ENCODE data around the gene ZNF77.
"Not testable (repeated sequence)": the region's sequence is repeated elsewhere in the genome, so short reads cannot be mapped to it uniquely, and the experiment has no call there.

ZNF77 gene

DNA sequence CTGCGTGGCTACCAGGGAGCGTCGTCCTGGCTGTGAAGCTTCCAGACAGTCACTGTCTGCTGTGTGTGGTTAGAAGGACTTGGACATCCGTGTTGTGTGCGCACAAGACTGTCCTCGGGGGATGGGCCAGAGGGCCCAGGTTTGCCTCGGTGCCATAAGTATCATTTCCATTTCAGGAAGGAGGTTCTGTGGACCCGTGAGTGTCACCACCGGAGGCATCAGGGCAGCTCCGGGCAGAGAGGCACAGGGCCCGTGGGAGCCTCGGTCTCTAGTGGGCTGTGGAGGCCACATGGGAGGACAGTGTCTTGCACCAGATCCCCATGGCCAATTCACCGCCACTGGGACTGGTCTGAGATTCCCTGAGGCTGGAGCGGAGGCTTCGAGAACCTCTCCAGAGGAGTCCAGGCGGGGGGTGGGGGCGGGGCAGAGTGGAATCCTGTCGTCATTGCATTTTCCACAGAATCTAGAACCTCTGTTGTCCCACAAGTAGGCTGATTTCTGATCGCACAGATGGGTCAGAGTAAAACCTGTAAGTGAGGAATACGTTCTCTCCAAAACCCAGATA, 38.1 kb downstream of the ZNF77 start:
- no peak for DNase-seq

DNA sequence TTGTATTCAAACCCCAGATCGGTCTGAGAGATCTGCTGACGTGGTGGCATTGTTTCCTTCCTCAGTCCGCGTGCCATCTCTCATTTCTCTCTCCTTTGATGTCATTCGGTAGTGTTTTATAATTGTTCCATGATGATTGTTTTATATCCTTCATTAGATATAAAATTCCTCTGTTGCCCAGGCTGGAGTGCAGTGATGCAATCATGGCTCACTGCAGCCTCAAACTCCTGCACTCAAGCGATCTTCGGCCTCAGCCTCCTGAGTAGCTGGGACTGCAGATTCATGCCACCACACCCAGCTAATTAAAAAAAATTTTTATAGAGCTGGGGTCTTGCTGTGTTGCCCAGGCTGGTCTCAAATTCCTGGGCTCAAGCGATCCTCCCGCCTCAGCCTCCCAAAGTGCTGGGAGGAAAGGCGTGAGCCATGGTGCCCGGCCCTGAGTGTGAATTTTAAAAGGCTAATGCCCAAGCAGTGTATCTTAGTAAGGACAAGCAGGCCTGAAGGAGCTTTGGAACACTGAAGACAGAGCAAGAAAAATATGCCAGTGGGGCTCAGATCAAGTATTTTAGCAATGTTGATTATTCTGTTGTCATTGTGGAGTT, 38.8 kb downstream of the ZNF77 start:
- no peak for DNase-seq

DNA sequence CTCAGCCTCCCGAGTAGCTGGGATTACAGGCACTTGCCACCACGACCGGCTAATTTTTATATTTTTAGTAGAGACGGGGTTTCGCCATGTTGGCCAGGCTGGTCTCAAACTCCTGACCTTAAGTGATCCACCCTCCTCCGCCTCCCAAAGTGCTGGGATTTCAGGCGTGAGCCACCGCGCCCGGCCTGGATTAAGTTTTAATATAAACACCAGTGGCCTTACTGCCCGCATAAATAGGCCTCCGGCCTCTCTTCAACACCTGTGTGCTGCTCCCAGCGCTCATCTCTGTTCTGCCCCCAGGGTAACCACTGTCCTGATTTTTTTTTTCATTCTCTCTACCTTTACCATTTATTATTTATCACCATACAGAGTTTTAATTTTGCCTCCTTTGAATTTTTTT, 41.4 kb downstream of the ZNF77 start:
- not testable (repeated sequence) for DNase-seq

DNA sequence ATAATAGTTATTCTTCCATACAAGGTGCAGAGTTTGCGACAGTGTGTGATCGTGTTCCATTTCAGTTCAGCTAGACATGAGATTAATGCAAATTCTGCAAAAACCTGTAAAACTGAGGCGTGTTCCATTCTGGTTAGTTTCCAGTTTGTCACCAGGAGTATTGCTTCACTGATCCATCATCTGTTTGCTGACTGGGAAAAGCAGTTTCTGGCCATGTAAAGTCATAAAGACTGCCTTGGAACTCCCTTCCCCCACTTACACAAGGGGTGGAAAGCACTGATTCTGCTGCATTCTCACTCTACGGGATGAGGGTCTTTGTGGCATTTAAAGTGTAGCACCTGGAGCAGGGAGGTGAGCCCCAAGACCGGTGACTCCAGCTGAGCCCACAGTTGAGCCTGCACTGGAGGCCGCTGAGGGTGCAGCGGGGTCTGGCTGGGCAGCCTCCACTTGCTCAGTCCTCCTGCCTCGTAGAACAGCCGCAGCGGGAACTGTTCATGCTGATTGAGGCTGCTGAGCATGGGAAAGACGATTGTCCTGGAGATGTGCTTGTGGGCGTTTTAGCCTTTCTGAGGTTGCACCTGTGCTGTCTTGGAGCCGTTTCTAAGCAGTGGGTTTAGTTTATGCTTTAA, 42.1 kb downstream of the ZNF77 start:
- no peak for DNase-seq

DNA sequence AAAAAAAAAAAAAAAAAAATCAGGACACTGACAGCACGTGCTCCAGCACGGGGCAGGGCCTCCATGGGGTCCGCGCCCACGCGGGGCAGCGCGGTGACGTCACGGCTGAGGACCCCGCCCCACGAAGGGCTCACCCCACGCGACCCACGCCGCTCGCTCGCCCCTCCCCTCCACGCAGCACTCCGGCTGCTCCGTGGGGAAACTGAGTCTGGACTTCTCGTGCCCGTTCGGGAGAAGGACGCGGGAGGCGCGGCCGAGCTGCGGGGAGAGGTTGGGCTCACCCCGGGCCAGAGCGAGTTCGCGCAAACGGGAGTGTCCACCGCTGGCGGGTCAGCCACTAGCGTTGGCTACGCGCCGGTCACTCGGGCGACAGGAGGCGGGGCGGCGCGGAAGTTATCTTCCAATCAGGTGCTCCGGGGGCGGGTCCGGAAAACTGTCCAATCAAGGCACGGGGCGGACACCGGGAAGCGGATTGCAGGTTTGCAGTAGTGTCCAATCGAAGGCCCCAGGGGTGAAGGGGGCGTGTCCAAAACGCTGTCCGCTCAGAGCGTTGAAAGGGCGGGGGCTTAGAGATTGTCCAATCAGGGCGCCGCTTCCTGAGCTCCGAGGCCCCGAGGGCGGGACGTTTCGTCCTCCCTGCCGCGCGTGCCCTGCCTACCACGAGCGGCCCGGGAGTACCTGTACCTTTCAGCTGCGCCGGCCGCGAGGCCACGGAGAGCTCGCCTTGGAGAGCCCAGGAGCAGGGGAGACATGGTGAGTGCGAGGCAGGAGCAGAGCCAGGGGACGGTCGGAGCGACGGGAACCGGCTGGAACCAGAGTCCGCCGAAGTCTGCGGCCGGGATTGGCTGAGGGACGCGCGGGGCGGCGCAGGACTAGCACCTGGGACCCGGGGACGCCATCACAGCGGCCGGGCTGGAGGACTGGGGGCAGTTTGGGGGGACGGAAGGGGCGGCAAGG, 44.2 kb downstream of the ZNF77 start, which contains the start of gene ZNF57:
TSS of gene ZNF57 (plus strand) at position 633 of the 957 bp plus-strand sequence. CDS start at position 751, 118 bp downstream.
- peak; percentile 99 for DNase-seq

DNA sequence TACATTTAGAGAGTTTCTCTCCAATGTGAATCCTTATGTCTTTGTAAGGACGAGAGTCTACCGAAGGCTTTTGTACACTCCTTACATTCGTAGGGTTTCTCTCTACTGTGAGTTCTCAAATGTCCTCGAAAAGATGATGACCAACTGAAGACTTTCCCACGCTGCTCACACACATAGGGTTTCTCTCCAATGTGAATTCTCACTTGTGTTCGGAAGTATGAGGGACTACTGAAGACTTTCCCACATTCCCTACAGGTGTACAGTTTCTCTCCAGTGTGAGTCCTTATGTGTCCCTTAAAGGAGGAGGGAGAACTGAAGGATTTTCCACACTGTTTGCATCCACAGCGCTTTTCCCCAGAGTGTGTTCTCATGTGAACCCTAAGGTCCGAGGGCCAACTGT, 48.1 kb downstream of the ZNF77 start:
- DNase-seq: no peak

DNA sequence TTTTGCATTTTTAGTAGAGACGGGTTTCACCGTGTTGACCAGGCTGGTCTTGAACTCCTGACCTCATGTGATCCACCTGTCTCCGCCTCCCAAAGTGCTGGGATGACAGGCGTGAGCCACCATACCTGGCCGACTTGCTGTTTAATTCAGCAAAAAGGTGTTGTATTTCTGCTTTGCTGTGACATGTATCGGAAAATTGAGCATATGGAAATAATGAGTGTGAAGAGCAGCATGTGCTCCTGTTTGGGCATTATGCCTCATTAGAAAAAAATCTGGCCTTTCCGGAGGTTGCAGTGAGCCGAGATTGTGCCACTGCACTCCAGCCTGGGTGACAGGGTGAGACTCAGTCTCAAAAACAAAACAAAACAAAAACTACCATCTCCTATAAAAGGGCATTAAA, 54.2 kb downstream of the ZNF77 start:
- DNase-seq: not testable (repeated sequence)

DNA sequence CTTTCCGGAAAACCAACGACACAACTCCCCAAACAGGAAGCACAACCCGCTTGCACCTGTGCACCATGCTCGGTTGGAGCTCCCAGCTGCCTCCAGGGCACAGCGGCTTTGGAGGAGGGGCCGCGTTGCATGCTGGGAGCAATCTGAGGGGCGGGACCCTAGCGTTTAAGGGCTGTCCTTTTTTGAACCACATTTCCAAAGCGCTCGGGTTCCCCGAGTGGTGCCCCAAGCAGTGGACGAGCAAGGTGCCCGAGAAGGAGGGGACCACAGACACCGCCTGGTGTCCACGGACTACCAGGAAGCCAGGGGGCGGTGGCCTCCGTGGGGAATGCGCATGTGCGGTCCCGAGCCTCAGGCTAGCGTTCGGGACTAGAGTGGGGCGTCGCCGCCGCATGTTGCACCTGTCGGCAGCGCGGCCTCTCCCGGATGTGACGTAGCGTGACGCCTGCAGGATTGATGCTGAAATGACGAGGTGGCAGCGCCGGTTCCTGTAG, 56.0 kb downstream of the ZNF77 start:
- DNase-seq: no peak

DNA sequence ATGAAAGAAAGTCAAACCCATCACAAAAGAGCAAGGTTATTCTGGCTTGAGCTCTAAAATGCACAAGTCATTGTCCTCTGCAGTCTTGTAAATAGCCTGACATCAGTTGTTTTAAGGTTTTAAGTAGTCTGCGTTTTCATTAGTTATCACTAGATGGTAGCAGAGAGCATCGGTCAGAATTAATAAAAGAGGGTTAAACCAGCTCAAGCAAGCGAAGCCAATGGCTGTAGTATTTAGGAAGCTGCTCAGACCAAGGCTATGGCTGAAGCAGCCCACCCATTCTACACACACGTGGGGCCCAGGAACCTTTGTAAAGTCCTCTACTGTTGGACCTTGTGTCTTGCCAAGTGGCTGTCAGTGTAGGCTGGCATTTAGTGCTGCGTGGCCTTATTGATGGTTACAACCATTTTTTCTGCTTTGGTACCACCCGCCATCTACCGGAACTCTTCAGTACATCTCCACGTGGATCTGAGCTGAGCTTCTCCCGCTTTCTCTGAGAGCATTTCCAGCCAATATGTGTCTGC, 57.3 kb downstream of the ZNF77 start:
- DNase-seq: peak; percentile 79

DNA sequence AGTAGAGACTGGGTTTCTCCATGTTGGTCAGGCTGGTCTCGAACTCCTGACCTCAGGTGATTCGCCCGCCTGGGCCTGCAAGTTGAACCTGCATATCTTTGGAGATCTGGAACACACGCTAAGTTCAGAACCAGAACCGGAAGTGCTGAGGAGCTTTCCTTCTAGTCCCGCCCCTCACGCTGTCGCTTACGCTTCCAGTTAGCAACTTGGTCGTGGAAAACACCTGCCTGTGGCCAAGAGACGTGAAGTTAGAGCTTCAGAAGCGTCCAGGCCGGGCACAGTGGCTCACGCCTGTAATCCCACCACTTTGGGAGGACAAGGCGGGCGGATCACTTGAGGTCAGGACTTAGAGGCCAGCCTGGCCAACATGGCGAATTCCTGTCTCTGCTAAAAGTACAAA, 59.0 kb downstream of the ZNF77 start:
- DNase-seq: no peak

DNA sequence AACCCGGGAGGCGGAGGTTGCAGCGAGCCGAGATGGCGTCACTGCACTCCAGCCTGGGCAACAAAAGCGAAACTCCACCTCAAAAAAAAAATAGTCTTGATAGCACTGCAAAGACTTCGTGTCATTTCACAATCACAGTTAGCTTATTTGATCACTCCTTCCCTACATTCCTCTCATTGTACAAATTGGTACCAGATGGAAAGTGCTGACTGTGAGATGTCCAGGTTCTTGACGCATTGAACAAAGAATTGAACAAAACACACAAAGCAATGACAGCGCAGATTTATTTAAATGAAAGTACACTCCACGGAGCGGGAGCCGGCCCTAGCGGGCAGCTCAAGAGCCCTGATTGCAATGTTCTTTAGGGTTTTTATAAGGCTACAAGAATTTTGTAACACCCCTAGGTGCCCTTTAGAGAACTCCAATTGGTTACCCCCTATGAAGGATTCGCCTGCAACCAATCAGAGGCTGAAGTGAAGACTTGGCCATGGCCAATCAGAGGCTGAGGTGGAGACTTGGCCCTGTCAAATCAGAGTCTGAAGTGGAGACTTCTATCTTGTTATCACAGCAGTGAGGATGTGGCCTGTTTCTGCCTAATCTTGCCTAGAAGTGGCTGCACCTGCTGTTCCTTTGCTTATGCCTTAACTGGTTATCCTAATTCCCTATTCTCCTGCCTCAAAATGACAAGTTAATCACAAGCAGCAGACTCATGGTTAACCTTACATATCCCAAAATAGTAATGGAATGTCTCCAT, 60.9 kb downstream of the ZNF77 start:
- DNase-seq: no peak
